GM12872 (cell line): Measurements from ENCODE around the gene PLCB2.
A peak's percentile ranks its signal among the peaks of the same experiment; 100 is the strongest.

Source experiments
- TF ChIP-seq, protein P1 (sequence below): IDR thresholded peaks from 3 replicates; pipeline ENCODE4 v1.5.1; 2011; ENCODE audit warnings: low read depth, mild to moderate bottlenecking, low read length, moderate library complexity; ENCODE audit not compliant: insufficient read depth

PLCB2 gene, protein sequence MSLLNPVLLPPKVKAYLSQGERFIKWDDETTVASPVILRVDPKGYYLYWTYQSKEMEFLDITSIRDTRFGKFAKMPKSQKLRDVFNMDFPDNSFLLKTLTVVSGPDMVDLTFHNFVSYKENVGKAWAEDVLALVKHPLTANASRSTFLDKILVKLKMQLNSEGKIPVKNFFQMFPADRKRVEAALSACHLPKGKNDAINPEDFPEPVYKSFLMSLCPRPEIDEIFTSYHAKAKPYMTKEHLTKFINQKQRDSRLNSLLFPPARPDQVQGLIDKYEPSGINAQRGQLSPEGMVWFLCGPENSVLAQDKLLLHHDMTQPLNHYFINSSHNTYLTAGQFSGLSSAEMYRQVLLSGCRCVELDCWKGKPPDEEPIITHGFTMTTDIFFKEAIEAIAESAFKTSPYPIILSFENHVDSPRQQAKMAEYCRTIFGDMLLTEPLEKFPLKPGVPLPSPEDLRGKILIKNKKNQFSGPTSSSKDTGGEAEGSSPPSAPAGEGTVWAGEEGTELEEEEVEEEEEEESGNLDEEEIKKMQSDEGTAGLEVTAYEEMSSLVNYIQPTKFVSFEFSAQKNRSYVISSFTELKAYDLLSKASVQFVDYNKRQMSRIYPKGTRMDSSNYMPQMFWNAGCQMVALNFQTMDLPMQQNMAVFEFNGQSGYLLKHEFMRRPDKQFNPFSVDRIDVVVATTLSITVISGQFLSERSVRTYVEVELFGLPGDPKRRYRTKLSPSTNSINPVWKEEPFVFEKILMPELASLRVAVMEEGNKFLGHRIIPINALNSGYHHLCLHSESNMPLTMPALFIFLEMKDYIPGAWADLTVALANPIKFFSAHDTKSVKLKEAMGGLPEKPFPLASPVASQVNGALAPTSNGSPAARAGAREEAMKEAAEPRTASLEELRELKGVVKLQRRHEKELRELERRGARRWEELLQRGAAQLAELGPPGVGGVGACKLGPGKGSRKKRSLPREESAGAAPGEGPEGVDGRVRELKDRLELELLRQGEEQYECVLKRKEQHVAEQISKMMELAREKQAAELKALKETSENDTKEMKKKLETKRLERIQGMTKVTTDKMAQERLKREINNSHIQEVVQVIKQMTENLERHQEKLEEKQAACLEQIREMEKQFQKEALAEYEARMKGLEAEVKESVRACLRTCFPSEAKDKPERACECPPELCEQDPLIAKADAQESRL

DNA sequence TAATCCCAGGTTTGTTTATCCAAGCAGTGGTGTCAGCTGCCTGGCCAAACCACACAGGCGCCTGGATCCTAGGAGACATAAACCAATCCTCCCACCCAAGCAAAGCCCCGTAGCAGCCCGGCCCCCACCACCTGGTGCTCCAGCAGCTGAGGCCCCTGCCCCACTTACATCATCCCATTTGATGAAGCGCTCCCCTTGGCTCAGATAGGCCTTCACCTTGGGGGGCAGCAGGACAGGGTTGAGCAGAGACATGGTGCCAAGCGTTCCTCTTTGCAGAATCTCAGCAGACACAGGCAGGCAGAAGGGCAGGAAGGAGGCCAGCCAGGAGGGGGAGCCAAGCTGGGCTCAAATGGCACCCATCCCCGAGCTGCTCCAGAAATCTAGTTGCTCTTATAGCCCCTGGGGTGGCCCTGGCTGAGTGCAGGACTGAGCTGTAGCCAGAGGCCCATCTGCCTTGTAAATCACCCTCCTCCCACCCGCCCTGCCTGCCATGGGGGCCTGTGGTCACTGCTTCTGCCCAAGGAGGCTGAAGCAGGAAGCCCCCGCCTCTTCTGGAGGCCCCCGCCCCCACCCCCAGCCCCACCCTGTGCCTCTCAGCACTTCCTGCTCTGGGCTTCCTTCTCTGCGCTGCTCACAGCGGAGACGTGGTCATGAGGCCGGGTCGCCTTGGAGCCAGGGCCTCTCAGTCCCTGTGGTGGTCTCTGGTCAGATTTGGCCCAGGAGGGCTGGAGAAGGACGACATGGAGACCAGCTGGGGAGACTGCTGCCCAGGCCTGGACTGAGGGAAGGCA is at the start of gene PLCB2:
TSS of gene PLCB2 (minus strand) at position 515 of the 791 bp plus-strand sequence. CDS start at position 252, 263 bp downstream.
- TF ChIP-seq, protein P1, sequence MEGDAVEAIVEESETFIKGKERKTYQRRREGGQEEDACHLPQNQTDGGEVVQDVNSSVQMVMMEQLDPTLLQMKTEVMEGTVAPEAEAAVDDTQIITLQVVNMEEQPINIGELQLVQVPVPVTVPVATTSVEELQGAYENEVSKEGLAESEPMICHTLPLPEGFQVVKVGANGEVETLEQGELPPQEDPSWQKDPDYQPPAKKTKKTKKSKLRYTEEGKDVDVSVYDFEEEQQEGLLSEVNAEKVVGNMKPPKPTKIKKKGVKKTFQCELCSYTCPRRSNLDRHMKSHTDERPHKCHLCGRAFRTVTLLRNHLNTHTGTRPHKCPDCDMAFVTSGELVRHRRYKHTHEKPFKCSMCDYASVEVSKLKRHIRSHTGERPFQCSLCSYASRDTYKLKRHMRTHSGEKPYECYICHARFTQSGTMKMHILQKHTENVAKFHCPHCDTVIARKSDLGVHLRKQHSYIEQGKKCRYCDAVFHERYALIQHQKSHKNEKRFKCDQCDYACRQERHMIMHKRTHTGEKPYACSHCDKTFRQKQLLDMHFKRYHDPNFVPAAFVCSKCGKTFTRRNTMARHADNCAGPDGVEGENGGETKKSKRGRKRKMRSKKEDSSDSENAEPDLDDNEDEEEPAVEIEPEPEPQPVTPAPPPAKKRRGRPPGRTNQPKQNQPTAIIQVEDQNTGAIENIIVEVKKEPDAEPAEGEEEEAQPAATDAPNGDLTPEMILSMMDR = peak; percentile 75

DNA sequence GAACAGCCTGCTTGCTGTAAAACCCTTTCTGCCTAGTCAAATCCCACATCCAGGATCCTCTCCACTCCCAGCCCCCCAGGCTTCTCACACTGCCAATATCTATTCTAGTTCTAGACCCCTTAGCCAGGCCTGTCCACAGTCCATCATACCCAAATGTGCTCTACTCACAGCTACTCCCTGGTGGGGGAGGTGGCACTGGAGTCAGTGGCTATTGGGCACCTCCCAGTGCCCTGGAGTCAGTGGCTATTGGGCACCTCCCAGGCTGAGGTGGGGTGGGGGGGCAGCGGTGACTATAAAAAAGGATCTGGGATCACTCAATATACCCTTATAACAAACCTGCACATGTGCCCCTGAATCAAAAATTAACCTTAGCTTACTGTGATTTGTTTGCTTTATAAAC is 49.5 kb upstream of the PLCB2 start:
- TF ChIP-seq, protein P1 = no peak

GRCh38 chr15:40355976-40356585 is 48.3 kb upstream of the PLCB2 start:
- TF ChIP-seq, protein P1 = no peak

- TF ChIP-seq, protein P1 = peak; percentile 49; the same call in 2 of the 3 replicates
Observed at GRCh38 chr15:40354408-40355171, 46.9 kb upstream of the PLCB2 start.

DNA sequence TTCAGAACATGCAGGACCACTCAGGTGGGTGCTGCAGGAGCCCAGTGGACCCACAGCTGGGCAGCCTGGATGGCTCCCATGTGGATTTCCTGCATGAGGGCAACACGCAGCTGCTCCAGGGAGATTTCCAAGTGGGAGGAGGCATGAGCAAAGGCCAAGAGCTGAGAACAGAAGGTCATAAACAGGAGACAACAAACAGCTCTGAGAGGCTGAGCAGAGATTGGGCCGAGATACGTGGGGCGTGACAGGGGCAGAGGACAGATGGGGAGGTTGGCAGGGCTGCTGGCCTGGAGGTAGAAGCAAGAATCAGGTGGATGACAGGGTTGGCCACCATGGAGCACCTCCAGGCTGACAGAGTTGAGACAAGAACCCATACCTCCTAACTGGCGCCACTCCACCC is 46.0 kb upstream of the PLCB2 start:
- TF ChIP-seq, protein P1 = no peak

DNA sequence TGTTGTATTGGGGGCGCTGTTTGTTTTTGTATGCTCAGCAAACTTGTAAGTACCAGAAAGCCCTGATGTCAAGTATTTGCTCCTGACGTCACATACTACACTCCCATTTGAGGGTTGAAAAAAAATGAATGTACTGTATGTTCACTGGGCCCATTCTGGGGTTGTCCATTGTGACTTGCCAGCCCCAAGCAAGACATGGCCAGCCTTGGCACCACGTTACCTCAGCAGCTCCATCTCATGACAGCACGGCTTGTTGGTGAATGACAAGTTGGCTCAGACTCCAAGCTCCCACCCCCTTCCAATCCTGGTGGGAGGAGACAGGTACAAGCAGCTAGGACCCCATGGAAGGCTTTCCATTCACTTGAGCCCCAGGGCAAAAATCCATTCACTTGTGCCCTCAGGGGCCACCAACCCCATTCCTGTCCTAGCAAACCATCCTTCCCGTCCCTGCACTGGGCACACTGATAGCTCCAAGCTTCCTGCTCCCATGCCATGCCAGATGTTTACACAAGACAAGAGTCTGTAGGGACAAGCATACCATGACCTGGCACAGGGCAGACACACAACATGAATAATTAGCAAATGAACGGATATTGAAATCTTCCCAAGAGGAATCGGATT is 44.7 kb upstream of the PLCB2 start:
- TF ChIP-seq, protein P1 = no peak
